B cell (primary cell): Measurements from ENCODE around the gene NCOA3. TPM values are rescaled to one million over a fixed set of nuclear protein-coding genes. Genes with fewer than 3 reads are reported as not detected.

Experiments used
- ATAC-seq: fragments of 200-7000 bp; cut with Tn5 transposase; one replicate; pipeline ENCODE4 v1.10.0; 2021; ENCODE audit warnings: low read depth, mild to moderate bottlenecking, moderate number of reproducible peaks, moderate library complexity
- CTCF ChIA-PET: fragments of 350-600 bp; sonication (Branson Sonifier 250); formaldehyde crosslinking; loops from one replicate; lab custom pipeline; 2021; ENCODE audit warnings: antibody characterized with exemption, inconsistent platforms; lab: Charles Lee
- POLR2A ChIA-PET: fragments of 350-600 bp; sonication (Branson Sonifier 250); formaldehyde crosslinking; loops from one replicate; lab custom pipeline; 2021; ENCODE audit warnings: antibody characterized with exemption; lab: Charles Lee
- DNase-seq: peaks from one replicate; pipeline ENCODE4 v3.0.0; 2013
- H2AFZ ChIP-seq: 2 replicates; pipeline ENCODE4 v1.6.1; 2012; ENCODE audit warnings: mild to moderate bottlenecking, low read depth, low read length; ENCODE audit not compliant: insufficient read depth, poor library complexity, severe bottlenecking
- H3K27ac ChIP-seq, 2 donors: 1 replicate in 1 of 2; 2 replicates in 1 of 2; pipeline ENCODE4 v1.5.1; 2012 to 2013; ENCODE audit warnings: low read length in 2 of 2, mild to moderate bottlenecking in 2 of 2, moderate library complexity in 1 of 2
- H3K27me3 ChIP-seq, 4 experiments: fragments of 200-600 bp in 1 of 4; sonication (generic) in 1 of 4; replicated peaks in 1 of 4; 1 replicate in 2 of 4; 2 replicates in 2 of 4; pipeline versions ENCODE4 v1.6.1 to v1.7.0; 2013 to 2016; ENCODE audit warnings: low read length in 3 of 4, mild to moderate bottlenecking in 2 of 4, mixed read lengths in 1 of 4, moderate library complexity in 1 of 4; ENCODE audit not compliant: insufficient read depth in 4 of 4, control insufficient read depth in 3 of 4; ENCODE audit errors: control extremely low read depth in 1 of 4
- H3K36me3 ChIP-seq, 2 experiments: replicated peaks in 1 of 2; 1 replicate in 1 of 2; 2 replicates in 1 of 2; pipeline versions ENCODE4 v1.6.1 to v1.7.1; 2013; ENCODE audit warnings: low read length in 1 of 2; ENCODE audit not compliant: insufficient read depth in 2 of 2, control insufficient read depth in 1 of 2; ENCODE audit errors: control extremely low read depth in 1 of 2, extremely low read depth in 1 of 2
- H3K4me1 ChIP-seq, 2 donors: fragments of 200-600 bp in 1 of 2; sonication (generic) in 1 of 2; 1 replicate in 1 of 2; 2 replicates in 1 of 2; pipeline versions ENCODE4 v1.5.1 to v1.6.1; 2013 to 2017; ENCODE audit warnings: low read length in 2 of 2; ENCODE audit not compliant: control insufficient read depth in 2 of 2, insufficient read depth in 2 of 2
- H3K4me2 ChIP-seq: replicated peaks from 2 replicates; pipeline ENCODE3; 2012; ENCODE audit warnings: mild to moderate bottlenecking, low read depth, low read length; ENCODE audit not compliant: poor library complexity, severe bottlenecking
- H3K4me3 ChIP-seq, 5 experiments: fragments of 200-600 bp in 1 of 5; sonication (generic) in 1 of 5; 1 replicate in 3 of 5; 2 replicates in 2 of 5; pipeline versions ENCODE4 v1.5.1 to v1.7.0; 2011 to 2016; ENCODE audit warnings: low read length in 4 of 5, mild to moderate bottlenecking in 4 of 5, low read depth in 2 of 5, control low read depth in 1 of 5, moderate library complexity in 1 of 5; ENCODE audit not compliant: insufficient read depth in 1 of 5; ENCODE audit errors: control extremely low read depth in 1 of 5, extremely low read depth in 1 of 5
- H3K79me2 ChIP-seq: fragments of 200-600 bp; sonication (generic); one replicate; pipeline ENCODE4 v1.6.0; 2016; ENCODE audit warnings: low read length; ENCODE audit not compliant: control insufficient read depth, insufficient read depth
- H3K9ac ChIP-seq: fragments of 200-600 bp; sonication (generic); 2 replicates; pipeline ENCODE4 v1.6.1; 2017; ENCODE audit warnings: mild to moderate bottlenecking, low read length, moderate library complexity
- H3K9me3 ChIP-seq, 3 donors: one replicate each; pipeline versions ENCODE4 v1.6.1 to v1.7.1; 2013; ENCODE audit warnings: low read length in 2 of 3; ENCODE audit not compliant: control insufficient read depth in 2 of 3, insufficient read depth in 1 of 3; ENCODE audit errors: control extremely low read depth in 1 of 3
- H4K20me1 ChIP-seq: 2 replicates; pipeline ENCODE4 v1.6.0; 2012; ENCODE audit warnings: mild to moderate bottlenecking, low read length; ENCODE audit not compliant: insufficient read depth, control insufficient read depth, poor library complexity, severe bottlenecking
- H3K27ac Mint-ChIP-seq: one replicate; pipeline ENCODE4 v1.8.0; 2021; ENCODE audit warnings: mixed read lengths
- H3K27me3 Mint-ChIP-seq: one replicate; pipeline ENCODE4 v1.8.0; 2021; ENCODE audit warnings: mixed read lengths
- H3K4me1 Mint-ChIP-seq: one replicate; pipeline ENCODE4 v1.8.0; 2021; ENCODE audit warnings: mixed read lengths
- H3K4me3 Mint-ChIP-seq: one replicate; pipeline ENCODE4 v1.8.0; 2021; ENCODE audit warnings: mixed read lengths
- H3K9me3 Mint-ChIP-seq: one replicate; pipeline ENCODE4 v1.8.0; 2022; ENCODE audit warnings: mixed read lengths; ENCODE audit not compliant: insufficient read depth
- CTCF ChIP-seq: fragments of 200-600 bp; IDR thresholded peaks from one replicate; pipeline ENCODE4 v1.8.0; 2022; ENCODE audit warnings: antibody characterized with exemption, mild to moderate bottlenecking
- EZH2 ChIP-seq: IDR thresholded peaks from 2 replicates; pipeline ENCODE4 v1.6.1; 2012; ENCODE audit warnings: borderline replicate concordance, low read depth, mild to moderate bottlenecking, moderate library complexity, low read length; ENCODE audit not compliant: insufficient read depth, poor library complexity, severe bottlenecking
- WGBS: methylation state at CpG from one replicate; pipeline ENCODE4 v1.1.5; 2013; ENCODE audit warnings: missing lambda C conversion rate; ENCODE audit not compliant: insufficient coverage; 5-methylcytosine and 5-hydroxymethylcytosine counted together
- intact Hi-C: fragments of 100-400 bp; cut with micrococcal nuclease; formaldehyde crosslinking; loops from one replicate; pipeline ENCODE4 v1.10.0; 2022
- polyA minus RNA-seq: library from RNA; depleted of rRNA, polyadenylated mRNA; stranded (reverse); fragments of >200 nt; gene quantifications from 2 replicates; pipeline ENCODE4 v1.2.3, GENCODE V29; 2012
- polyA plus RNA-seq: library from polyadenylated mRNA; depleted of rRNA; stranded (reverse); fragments of >200 nt; gene quantifications from 2 replicates; pipeline ENCODE4 v1.2.3, GENCODE V29; 2012
- total RNA-seq, 2 donors: library from RNA; stranded (reverse); fragments of 120-200 nt in 1 of 2; gene quantifications; 1 replicate in 1 of 2; 2 replicates in 1 of 2; pipeline versions ENCODE4 v1.2.3 to v1.2.4, GENCODE V29; 2013 to 2022

The NCOA3 gene
- total RNA-seq (289 and 309 TPM in 2 replicates), polyA plus RNA-seq (54.0 and 70.4 TPM in 2 replicates), polyA minus RNA-seq (121 and 162 TPM in 2 replicates)
- total RNA-seq (2013) = 150 TPM

GRCh38 chr20:47501482-47502270 is at the start of gene NCOA3:
Gene NCOA3 (plus strand): TSS chr20:47501887. CDS start chr20:47622248, 120,361 bp downstream.
- H2AFZ ChIP-seq = peak within 1 kb of the TSS; percentile 68
- intact Hi-C loops = loop anchor here (1.0 to 10.0 kb wide), 8 partner anchors 14 to 307 kb away; no protein-coding TSS in a partner anchor
- ATAC-seq (peak; percentile 91), DNase-seq (peak; percentile 93)
- H3K27ac ChIP-seq = peak within 1 kb of the TSS; percentile 90 to 95
- TF ChIP-seq EZH2 (no peak), CTCF (peak; percentile 59)
- H3K4me1 ChIP-seq = peaks cover 28 to 33% of the 10 kb centered on the region in 2 donors
- peaks cover 48% of the 10 kb centered on the region for H3K4me1 Mint-ChIP-seq
- peak within 1 kb of the TSS; percentile 90 to 99 (median 97) for H3K4me3 ChIP-seq
- CTCF ChIA-PET = interaction anchor here (0.7 to 6.3 kb wide), 17 partner anchors 9 to 228 kb away, joined by 3 to 87 read pairs (median 5); no protein-coding TSS in a partner anchor
- peak within 1 kb of the TSS; percentile 100 for H3K27ac Mint-ChIP-seq
- peaks cover 40% of the 10 kb centered on the region for H4K20me1 ChIP-seq
- H3K9me3 Mint-ChIP-seq = no peaks in the 10 kb centered on the region
- H3K9me3 ChIP-seq = no peaks in the 10 kb centered on the region
- POLR2A ChIA-PET = interaction anchor here (0.6 to 5.0 kb wide), 29 partner anchors 8 to 147 kb away, joined by 3 to 69 read pairs (median 4); partner anchors contain the start of gene ZMYND8
- no peaks in the 10 kb centered on the region for H3K27me3 Mint-ChIP-seq
- peak within 1 kb of the TSS; percentile 98 for H3K9ac ChIP-seq
- no peaks in the 10 kb centered on the region for H3K27me3 ChIP-seq
- WGBS = under 1% methylated on average over 74 of the region's 74 CpGs
- peak within 1 kb of the TSS; percentile 100 for H3K4me3 Mint-ChIP-seq
- H3K4me2 ChIP-seq = peak within 1 kb of the TSS; percentile 71
- peaks cover 0 to 2% of the 10 kb centered on the region in 2 experiments for H3K36me3 ChIP-seq
- peaks cover 69% of the 10 kb centered on the region for H3K79me2 ChIP-seq
